CD4-positive, alpha-beta T cell treated with Interleukin-10 for 1 hour (primary cell): ENCODE results near the gene QRICH1.
A peak's percentile ranks its signal among the peaks of the same experiment; 100 is the strongest.

Experiments
- DNase-seq: peaks from one replicate; pipeline ENCODE4 v3.0.0-alpha.2; 2020

QRICH1 gene

GRCh38 chr3:49029563-49029884 is 64.3 kb downstream of the QRICH1 start:
- DNase-seq, result no peak

- DNase-seq, result peak; percentile 96
These were observed 65.0 kb downstream of the QRICH1 start, which contains the start of gene IMPDH2 for GRCh38 chr3:49028673-49029562. Gene IMPDH2, minus strand, starts transcription at chr3:49029398. Its CDS starts 48 bp downstream, at chr3:49029350.

GRCh38 chr3:49028298-49028672 is 65.6 kb downstream of the QRICH1 start:
- DNase-seq, result no peak

GRCh38 chr3:49027634-49028033 is 66.2 kb downstream of the QRICH1 start:
- no peak for DNase-seq

GRCh38 chr3:49026536-49026935 is 67.3 kb downstream of the QRICH1 start:
- no peak for DNase-seq

GRCh38 chr3:49025793-49026520 is 67.9 kb downstream of the QRICH1 start:
- DNase-seq, result no peak

GRCh38 chr3:49025005-49025792 is 68.7 kb downstream of the QRICH1 start:
- no peak for DNase-seq

- no peak for DNase-seq
These were observed 69.4 kb downstream of the QRICH1 start for GRCh38 chr3:49024449-49024848.

- DNase-seq, result no peak
These were observed 70.1 kb downstream of the QRICH1 start for GRCh38 chr3:49023775-49024174.

GRCh38 chr3:49022688-49023171 is 71.1 kb downstream of the QRICH1 start:
- DNase-seq, result no peak

GRCh38 chr3:49021813-49022687 is 71.8 kb downstream of the QRICH1 start, which contains the start of gene NDUFAF3:
Gene NDUFAF3, plus strand, starts transcription at chr3:49022121. Its CDS starts 24 bp downstream, at chr3:49022145.
- peak; percentile 94 for DNase-seq

- DNase-seq, result peak; percentile 99
These were observed 72.6 kb downstream of the QRICH1 start for GRCh38 chr3:49021213-49021812.

GRCh38 chr3:49020330-49021212 is 73.3 kb downstream of the QRICH1 start:
- peak; percentile 39 for DNase-seq

GRCh38 chr3:49019941-49020329 is 73.9 kb downstream of the QRICH1 start:
- DNase-seq, result no peak

GRCh38 chr3:49018707-49019006 is 75.2 kb downstream of the QRICH1 start:
- DNase-seq, result no peak

GRCh38 chr3:49017971-49018706 is 75.7 kb downstream of the QRICH1 start, which contains the start of gene DALRD3:
Gene DALRD3, minus strand, starts transcription at chr3:49018580. Its CDS starts 16 bp downstream, at chr3:49018564.
- peak; percentile 72 for DNase-seq

- no peak for DNase-seq
These were observed 76.5 kb downstream of the QRICH1 start for GRCh38 chr3:49017229-49017970.

GRCh38 chr3:49016414-49017228 is 77.2 kb downstream of the QRICH1 start:
- no peak for DNase-seq
